ENCODE measurements around the gene SPATA3. TPM values are rescaled to one million over a fixed set of nuclear protein-coding genes. Genes with fewer than 3 reads are reported as not detected.

SPATA3 gene
- total and polyA plus RNA-seq, 2 of the 13 experiments (the other 11 are each of a cell fraction or from before 2014, with no cell fraction given), result not detected

DNA sequence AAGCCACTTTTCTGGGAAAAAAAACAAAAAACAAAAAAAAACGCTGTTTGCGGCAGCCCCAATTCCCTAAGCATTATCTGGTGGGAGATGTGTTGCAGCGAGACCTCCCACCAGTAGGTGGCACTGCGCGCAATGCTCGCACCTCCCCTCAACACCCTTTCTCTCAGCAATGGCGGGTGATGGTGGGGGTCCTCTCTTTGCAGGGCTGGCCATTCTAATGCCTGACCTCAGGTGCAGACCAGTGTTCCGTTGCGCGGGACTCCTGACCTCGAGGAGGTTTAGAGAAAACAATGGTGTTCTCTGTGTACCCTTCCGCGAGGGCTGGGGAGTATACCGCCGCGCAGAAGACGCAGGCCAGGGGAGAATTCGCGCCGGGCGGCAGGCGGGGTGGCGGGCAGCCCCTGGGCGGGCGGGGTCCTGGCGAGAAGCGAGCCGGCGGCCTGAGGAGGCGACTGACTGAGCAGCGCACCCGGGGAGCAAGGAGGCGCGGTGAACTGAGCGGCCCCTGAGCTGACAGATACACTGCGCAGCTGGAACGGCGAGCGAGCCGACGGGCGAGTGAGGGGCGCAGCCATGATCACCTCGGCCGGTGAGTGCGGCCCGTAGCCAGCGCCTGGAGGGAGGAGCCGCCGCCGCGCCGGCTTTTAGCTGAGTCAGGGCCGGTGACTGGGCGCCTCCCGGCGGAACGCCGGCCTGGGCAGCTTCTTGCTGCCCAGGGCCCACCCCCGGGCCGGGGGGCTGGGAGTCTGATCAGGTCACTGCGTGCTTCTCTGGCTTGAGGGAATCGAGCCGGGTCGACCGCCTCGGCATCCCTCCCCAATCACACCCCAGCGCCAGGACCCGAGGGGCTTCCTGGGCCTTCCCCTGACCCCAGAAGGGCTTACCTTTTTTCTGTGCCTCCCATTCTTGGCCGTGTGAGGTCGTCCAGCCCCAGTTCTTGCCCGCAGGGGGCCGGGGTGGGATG, 60.8 kb downstream of the SPATA3 start, which contains the start of gene PSMD1 (continued):
- TF ChIP-seq ZNF280B (CRISPR knock-in tag; IDR thresholded peaks at IDR 0.05; ENCODE audit: borderline replicate concordance) (0 out of 2 replicates have a peak, but pooled peaks have one; percentile 52), ZBTB3 (CRISPR knock-in tag; IDR thresholded peaks at IDR 0.05; ENCODE audit: borderline replicate concordance, low read depth) (no peak), ZC3H13 (CRISPR knock-in tag; IDR thresholded peaks at IDR 0.05) (peak; percentile 77; the same call in 1 of the 2 replicates), ZNF674 (CRISPR knock-in tag; IDR thresholded peaks at IDR 0.05; ENCODE audit: low read depth) (no peak), KDM5B (CRISPR knock-in tag; IDR thresholded peaks at IDR 0.05; ENCODE audit: borderline replicate concordance) (peak; percentile 88; the same call in 1 of the 2 replicates), ZNF282 (IDR thresholded peaks at IDR 0.05; ENCODE audit: partially characterized antibody) (no peak), ZSCAN31 (CRISPR knock-in tag; IDR thresholded peaks at IDR 0.05; ENCODE audit: low read depth) (no peak; the same call in none of the 2 replicates), RFX5 (IDR thresholded peaks at IDR 0.05; ENCODE audit: low read depth, low read length) (no peak), MED8 (CRISPR knock-in tag; IDR thresholded peaks at IDR 0.05; ENCODE audit: insufficient replicate concordance) (peak; percentile 20), GABPA (IDR thresholded peaks at IDR 0.05; ENCODE audit: low read depth, low read length) (no peak), GABPA (CRISPR knock-in tag; IDR thresholded peaks at IDR 0.05; ENCODE audit: low read depth) (peak; percentile 75), ZNF101 (CRISPR knock-in tag; IDR thresholded peaks at IDR 0.05; ENCODE audit: borderline replicate concordance, low read depth) (no peak), ZSCAN21 (CRISPR knock-in tag; IDR thresholded peaks at IDR 0.05; ENCODE audit: borderline replicate concordance) (peak; percentile 89), ZNF766 (CRISPR knock-in tag; IDR thresholded peaks at IDR 0.05; ENCODE audit: borderline replicate concordance) (no peak), KLF11 (CRISPR knock-in tag; IDR thresholded peaks at IDR 0.05) (no peak; the same call in 1 of the 2 replicates), E2F1 (CRISPR knock-in tag; IDR thresholded peaks at IDR 0.05) (0 out of 2 replicates have a peak, but pooled peaks have one; percentile 51), ZSCAN22 (CRISPR knock-in tag; IDR thresholded peaks at IDR 0.05) (no peak), ZFP1 (CRISPR knock-in tag; IDR thresholded peaks at IDR 0.05) (peak; percentile 73; the same call in 1 of the 2 replicates), ZSCAN12 (CRISPR knock-in tag; IDR thresholded peaks at IDR 0.05) (no peak), TCF12 (IDR thresholded peaks at IDR 0.05) (no peak), TCF12 (CRISPR knock-in tag; IDR thresholded peaks at IDR 0.05) (peak; percentile 83), FOXK1 (CRISPR knock-in tag; IDR thresholded peaks at IDR 0.05; ENCODE audit: borderline replicate concordance, low read depth) (peak; percentile 80; the same call in 1 of the 2 replicates), ZNF605 (CRISPR knock-in tag; IDR thresholded peaks at IDR 0.05) (peak; percentile 90)
- TF ChIP-seq, protein P1, sequence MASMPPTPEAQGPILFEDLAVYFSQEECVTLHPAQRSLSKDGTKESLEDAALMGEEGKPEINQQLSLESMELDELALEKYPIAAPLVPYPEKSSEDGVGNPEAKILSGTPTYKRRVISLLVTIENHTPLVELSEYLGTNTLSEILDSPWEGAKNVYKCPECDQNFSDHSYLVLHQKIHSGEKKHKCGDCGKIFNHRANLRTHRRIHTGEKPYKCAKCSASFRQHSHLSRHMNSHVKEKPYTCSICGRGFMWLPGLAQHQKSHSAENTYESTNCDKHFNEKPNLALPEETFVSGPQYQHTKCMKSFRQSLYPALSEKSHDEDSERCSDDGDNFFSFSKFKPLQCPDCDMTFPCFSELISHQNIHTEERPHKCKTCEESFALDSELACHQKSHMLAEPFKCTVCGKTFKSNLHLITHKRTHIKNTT (CRISPR knock-in tag; IDR thresholded peaks at IDR 0.05), result no peak
- TF ChIP-seq, protein P2, sequence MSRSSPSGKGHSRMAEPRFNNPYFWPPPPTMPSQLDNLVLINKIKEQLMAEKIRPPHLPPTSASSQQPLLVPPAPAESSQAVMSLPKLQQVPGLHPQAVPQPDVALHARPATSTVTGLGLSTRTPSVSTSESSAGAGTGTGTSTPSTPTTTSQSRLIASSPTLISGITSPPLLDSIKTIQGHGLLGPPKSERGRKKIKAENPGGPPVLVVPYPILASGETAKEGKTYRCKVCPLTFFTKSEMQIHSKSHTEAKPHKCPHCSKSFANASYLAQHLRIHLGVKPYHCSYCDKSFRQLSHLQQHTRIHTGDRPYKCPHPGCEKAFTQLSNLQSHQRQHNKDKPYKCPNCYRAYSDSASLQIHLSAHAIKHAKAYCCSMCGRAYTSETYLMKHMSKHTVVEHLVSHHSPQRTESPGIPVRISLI (CRISPR knock-in tag; IDR thresholded peaks at IDR 0.05; ENCODE audit: borderline replicate concordance), result peak; percentile 71; the same call in 1 of the 2 replicates
